Measurements from ENCODE around the gene CDCA7L.

CDCA7L gene, protein sequence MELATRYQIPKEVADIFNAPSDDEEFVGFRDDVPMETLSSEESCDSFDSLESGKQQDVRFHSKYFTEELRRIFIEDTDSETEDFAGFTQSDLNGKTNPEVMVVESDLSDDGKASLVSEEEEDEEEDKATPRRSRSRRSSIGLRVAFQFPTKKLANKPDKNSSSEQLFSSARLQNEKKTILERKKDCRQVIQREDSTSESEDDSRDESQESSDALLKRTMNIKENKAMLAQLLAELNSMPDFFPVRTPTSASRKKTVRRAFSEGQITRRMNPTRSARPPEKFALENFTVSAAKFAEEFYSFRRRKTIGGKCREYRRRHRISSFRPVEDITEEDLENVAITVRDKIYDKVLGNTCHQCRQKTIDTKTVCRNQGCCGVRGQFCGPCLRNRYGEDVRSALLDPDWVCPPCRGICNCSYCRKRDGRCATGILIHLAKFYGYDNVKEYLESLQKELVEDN

GRCh38 chr7:21945454-21946221 is at the start of gene CDCA7L:
CDCA7L (minus strand) TSS chr7:21945899; CDS start chr7:21945804, 95 bp downstream.
- H3K4me3 ChIP-seq (ENCODE audit: low read length), result peak within 1 kb of the TSS; percentile 68
- peak; percentile 87 for DNase-seq
- H4K20me1 ChIP-seq (ENCODE audit: insufficient read depth, low read length), result 0 out of 2 replicates have a peak, but pooled peaks cover 4% of the 10 kb centered on the region
- H3K4me2 ChIP-seq (ENCODE audit: low read depth, low read length), result peak within 1 kb of the TSS; percentile 47
- no peaks in the 10 kb centered on the region for H3K36me3 ChIP-seq (replicated peaks; ENCODE audit: insufficient read depth, low read length)
- TF ChIP-seq CTCF (IDR thresholded peaks at IDR 0.05; ENCODE audit: low read length) (peak; percentile 9; the same call in 1 of the 2 replicates), EZH2 (optimal IDR thresholded peaks at IDR 0.05; ENCODE audit: low read depth, low read length) (no peak), EZH2phosphoT487 (IDR thresholded peaks at IDR 0.05; ENCODE audit: low read length) (no peak)
- H3K9ac ChIP-seq (ENCODE audit: low read length), result peak within 1 kb of the TSS; percentile 91
- H3F3A ChIP-seq (ENCODE audit: insufficient read depth, low read length), result peaks cover 11% of the 10 kb centered on the region
- H2AFZ ChIP-seq (ENCODE audit: low read length), result peak within 1 kb of the TSS; percentile 74
- peak within 1 kb of the TSS; percentile 89 for H3K27ac ChIP-seq (ENCODE audit: low read length)
- H3K9me3 ChIP-seq (replicated peaks; ENCODE audit: insufficient read depth, low read length), result no peaks in the 10 kb centered on the region
- H3K27me3 ChIP-seq (replicated peaks; ENCODE audit: insufficient read depth, low read length), result no peaks in the 10 kb centered on the region
- H3K9me2 ChIP-seq (replicated peaks; ENCODE audit: insufficient read depth, low read length), result no peaks in the 10 kb centered on the region
- peaks cover 15% of the 10 kb centered on the region; the same call in 1 of the 2 replicates for H3K4me1 ChIP-seq (ENCODE audit: low read length)
- H3K79me2 ChIP-seq (ENCODE audit: low read length), result peaks cover 38% of the 10 kb centered on the region

GRCh38 chr7:21986096-21986495 is 40.4 kb upstream of the CDCA7L start:
- no peaks in the 10 kb centered on the region for H3K9me3 ChIP-seq (replicated peaks; ENCODE audit: insufficient read depth, low read length)
- H3K4me2 ChIP-seq (ENCODE audit: low read depth, low read length), result no peak overlapping the region
- H2AFZ ChIP-seq (ENCODE audit: low read length), result no peak overlapping the region
- TF ChIP-seq EZH2phosphoT487 (IDR thresholded peaks at IDR 0.05; ENCODE audit: low read length) (no peak), EZH2 (optimal IDR thresholded peaks at IDR 0.05; ENCODE audit: low read depth, low read length) (no peak), CTCF (IDR thresholded peaks at IDR 0.05; ENCODE audit: low read length) (no peak)
- H3K36me3 ChIP-seq (replicated peaks; ENCODE audit: insufficient read depth, low read length), result no peaks in the 10 kb centered on the region
- no peaks in the 10 kb centered on the region for H3K9me2 ChIP-seq (replicated peaks; ENCODE audit: insufficient read depth, low read length)
- DNase-seq, result no peak
- no peaks in the 10 kb centered on the region for H3K4me1 ChIP-seq (ENCODE audit: low read length)
- no peak overlapping the region for H3K27ac ChIP-seq (ENCODE audit: low read length)
- H4K20me1 ChIP-seq (ENCODE audit: insufficient read depth, low read length), result no peaks in the 10 kb centered on the region
- no peaks in the 10 kb centered on the region for H3F3A ChIP-seq (ENCODE audit: insufficient read depth, low read length)
- H3K9ac ChIP-seq (ENCODE audit: low read length), result no peak overlapping the region
- H3K79me2 ChIP-seq (ENCODE audit: low read length), result no peaks in the 10 kb centered on the region
- H3K27me3 ChIP-seq (replicated peaks; ENCODE audit: insufficient read depth, low read length), result no peaks in the 10 kb centered on the region
- no peak overlapping the region for H3K4me3 ChIP-seq (ENCODE audit: low read length)

- no peaks in the 10 kb centered on the region for H3K9me3 ChIP-seq (replicated peaks; ENCODE audit: insufficient read depth, low read length)
- no peaks in the 10 kb centered on the region for H3F3A ChIP-seq (ENCODE audit: insufficient read depth, low read length)
- no peak overlapping the region for H3K4me2 ChIP-seq (ENCODE audit: low read depth, low read length)
- no peaks in the 10 kb centered on the region for H4K20me1 ChIP-seq (ENCODE audit: insufficient read depth, low read length)
- DNase-seq, result no peak
- no peaks in the 10 kb centered on the region for H3K36me3 ChIP-seq (replicated peaks; ENCODE audit: insufficient read depth, low read length)
- H3K27ac ChIP-seq (ENCODE audit: low read length), result no peak overlapping the region
- H2AFZ ChIP-seq (ENCODE audit: low read length), result no peak overlapping the region
- H3K4me3 ChIP-seq (ENCODE audit: low read length), result no peak overlapping the region
- no peak for TF ChIP-seq EZH2 (optimal IDR thresholded peaks at IDR 0.05; ENCODE audit: low read depth, low read length)
- no peak for TF ChIP-seq CTCF (IDR thresholded peaks at IDR 0.05; ENCODE audit: low read length)
- H3K4me1 ChIP-seq (ENCODE audit: low read length), result no peaks in the 10 kb centered on the region
- H3K9ac ChIP-seq (ENCODE audit: low read length), result no peak overlapping the region
- no peaks in the 10 kb centered on the region for H3K79me2 ChIP-seq (ENCODE audit: low read length)
- no peaks in the 10 kb centered on the region for H3K9me2 ChIP-seq (replicated peaks; ENCODE audit: insufficient read depth, low read length)
- H3K27me3 ChIP-seq (replicated peaks; ENCODE audit: insufficient read depth, low read length), result no peaks in the 10 kb centered on the region
Measured at GRCh38 chr7:21984042-21984441, 38.3 kb upstream of the CDCA7L start.
